ENCODE data around the gene ALPP. TPM values are rescaled to one million over a fixed set of nuclear protein-coding genes. Genes with fewer than 3 reads are reported as not detected.

Gene ALPP
- total and polyA plus RNA-seq, 2 experiments from 2014 or later: not detected

GRCh38 chr2:232341739-232342126 is 36.8 kb upstream of the ALPP start:
- WGBS, 2 experiments (ENCODE audit: low coverage in 1 of 2, low lambda C conversion rate in 2 of 2, missing lambda C conversion rate in 2 of 2): 97 to 98% methylated on average over 4 of the region's 4 CpGs
- no peak for DNase-seq
- Histone ChIP-seq H3K79me2 (ENCODE audit: insufficient read depth) (no peaks in the 10 kb centered on the region), H2AFZ (no peak overlapping the region), H3K9me3 (ENCODE audit: low read depth) (no peaks in the 10 kb centered on the region), H3K4me3 (no peak overlapping the region), H3K9me2 (ENCODE audit: insufficient read depth) (no peaks in the 10 kb centered on the region), H3K27ac (no peak overlapping the region), H4K20me1 (ENCODE audit: insufficient read depth) (no peaks in the 10 kb centered on the region), H3F3A (ENCODE audit: insufficient read depth) (no peaks in the 10 kb centered on the region), H3K27me3 (replicated peaks; ENCODE audit: insufficient read depth) (0 out of 2 replicates have a peak, but pooled peaks cover 5% of the 10 kb centered on the region), H3K4me2 (ENCODE audit: unreplicated experiment) (no peak overlapping the region), H3K36me3 (ENCODE audit: low read depth) (no peaks in the 10 kb centered on the region), H3K4me1 (ENCODE audit: insufficient read depth) (no peaks in the 10 kb centered on the region), H3K9ac (no peak overlapping the region)
- no peak for TF ChIP-seq EZH2phosphoT487 (IDR thresholded peaks at IDR 0.05; ENCODE audit: insufficient read depth, low read depth)
- TF ChIP-seq EZH2 (IDR thresholded peaks at IDR 0.05; ENCODE audit: insufficient read depth, poor library complexity, severe bottlenecking): no peak
- in situ Hi-C loops (cut with MboI): loop anchor here (10.0 kb wide), 1 partner anchor 93 kb away; no protein-coding TSS in a partner anchor

DNA sequence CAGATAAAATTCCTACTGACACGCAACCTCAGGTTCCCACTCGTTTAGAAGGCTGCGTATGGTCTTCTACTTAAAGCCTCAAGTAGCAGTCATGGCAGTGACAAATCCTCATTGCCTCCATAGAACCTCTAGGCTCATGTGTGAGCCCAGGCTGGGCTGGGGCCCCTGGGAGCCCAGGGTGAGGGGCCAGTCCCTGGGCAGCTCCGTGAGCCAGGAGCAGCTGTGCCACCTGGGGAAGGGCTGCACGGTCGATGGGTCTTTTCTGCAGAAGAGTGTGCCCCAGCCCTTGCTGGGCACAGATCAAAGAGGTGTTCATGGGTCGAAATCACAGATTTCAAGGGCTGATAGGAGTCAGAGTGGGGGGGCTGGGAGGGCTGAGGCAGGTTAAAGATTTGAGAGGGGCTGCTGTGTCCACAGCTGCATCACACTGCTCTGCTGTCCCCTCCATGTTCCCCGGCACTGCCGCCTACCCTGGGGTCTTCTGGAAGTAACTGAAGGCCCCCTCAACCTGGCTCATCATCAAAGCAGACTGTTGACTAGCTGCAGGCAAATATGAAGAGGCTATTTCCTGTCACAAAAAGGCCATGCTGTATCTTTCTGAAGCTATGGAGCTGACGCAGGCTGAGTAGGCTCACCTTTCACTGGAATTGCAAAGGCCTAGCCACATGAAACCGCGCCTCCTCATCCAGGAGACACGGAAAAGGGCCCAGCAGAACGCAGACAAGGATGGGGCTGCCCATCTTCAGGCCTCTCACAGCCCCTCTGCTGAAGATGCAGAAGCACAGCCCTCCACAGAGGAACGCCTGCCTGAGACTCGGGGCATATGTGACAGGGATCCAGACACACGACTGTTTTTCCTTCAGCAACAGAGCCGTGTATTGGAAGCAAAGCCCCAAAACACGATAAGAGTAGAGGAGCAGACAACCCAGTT is 35.7 kb upstream of the ALPP start:
- in situ Hi-C loops (cut with MboI): loop anchor here (10.0 kb wide), 1 partner anchor 92 kb away; no protein-coding TSS in a partner anchor

GRCh38 chr2:232343821-232344220 is 34.7 kb upstream of the ALPP start:
- Histone ChIP-seq H3K4me3 (no peak overlapping the region), H3K27ac (no peak overlapping the region), H3K9ac (no peak overlapping the region), H3K4me2 (ENCODE audit: unreplicated experiment) (no peak overlapping the region), H3K4me1 (ENCODE audit: insufficient read depth) (no peaks in the 10 kb centered on the region), H3F3A (ENCODE audit: insufficient read depth) (no peaks in the 10 kb centered on the region), H3K9me3 (ENCODE audit: low read depth) (no peaks in the 10 kb centered on the region), H4K20me1 (ENCODE audit: insufficient read depth) (no peaks in the 10 kb centered on the region), H2AFZ (no peak overlapping the region), H3K9me2 (ENCODE audit: insufficient read depth) (no peaks in the 10 kb centered on the region), H3K36me3 (ENCODE audit: low read depth) (no peaks in the 10 kb centered on the region), H3K27me3 (replicated peaks; ENCODE audit: insufficient read depth) (peaks cover 24% of the 10 kb centered on the region), H3K79me2 (ENCODE audit: insufficient read depth) (no peaks in the 10 kb centered on the region)
- TF ChIP-seq EZH2phosphoT487 (IDR thresholded peaks at IDR 0.05; ENCODE audit: insufficient read depth, low read depth): no peak
- TF ChIP-seq EZH2 (IDR thresholded peaks at IDR 0.05; ENCODE audit: insufficient read depth, poor library complexity, severe bottlenecking): no peak
- DNase-seq: peak; percentile 47
- WGBS, 2 experiments (ENCODE audit: low coverage in 1 of 2, low lambda C conversion rate in 2 of 2, missing lambda C conversion rate in 2 of 2): 28 to 41% methylated on average over 6 of the region's 6 CpGs
- in situ Hi-C loops (cut with MboI): loop anchor here (10.0 kb wide), 1 partner anchor 91 kb away; no protein-coding TSS in a partner anchor

More for the DNA sequence above, 35.7 kb upstream of the ALPP start:
- Histone ChIP-seq H3K4me2 (ENCODE audit: unreplicated experiment) (no peak overlapping the region), H3K4me3 (no peak overlapping the region), H3K4me1 (ENCODE audit: insufficient read depth) (no peaks in the 10 kb centered on the region), H3K9me3 (ENCODE audit: low read depth) (no peaks in the 10 kb centered on the region), H3K27ac (no peak overlapping the region), H3K9me2 (ENCODE audit: insufficient read depth) (no peaks in the 10 kb centered on the region), H3K27me3 (replicated peaks; ENCODE audit: insufficient read depth) (peaks cover 15% of the 10 kb centered on the region), H3K36me3 (ENCODE audit: low read depth) (no peaks in the 10 kb centered on the region), H3K9ac (no peak overlapping the region), H3F3A (ENCODE audit: insufficient read depth) (no peaks in the 10 kb centered on the region), H2AFZ (no peak overlapping the region), H4K20me1 (ENCODE audit: insufficient read depth) (no peaks in the 10 kb centered on the region), H3K79me2 (ENCODE audit: insufficient read depth) (no peaks in the 10 kb centered on the region)
- DNase-seq: no peak
- no peak for TF ChIP-seq EZH2 (IDR thresholded peaks at IDR 0.05; ENCODE audit: insufficient read depth, poor library complexity, severe bottlenecking)
- TF ChIP-seq EZH2phosphoT487 (IDR thresholded peaks at IDR 0.05; ENCODE audit: insufficient read depth, low read depth): no peak
- WGBS, 2 experiments (ENCODE audit: low coverage in 1 of 2, low lambda C conversion rate in 2 of 2, missing lambda C conversion rate in 2 of 2): 50 to 51% methylated on average over 19 of the region's 19 CpGs

GRCh38 chr2:232345251-232345650 is 33.3 kb upstream of the ALPP start:
- TF ChIP-seq EZH2 (IDR thresholded peaks at IDR 0.05; ENCODE audit: insufficient read depth, poor library complexity, severe bottlenecking) (no peak), EZH2phosphoT487 (IDR thresholded peaks at IDR 0.05; ENCODE audit: insufficient read depth, low read depth) (no peak)
- Histone ChIP-seq H3K4me1 (ENCODE audit: insufficient read depth) (no peaks in the 10 kb centered on the region), H3K4me3 (no peak overlapping the region), H3K9me2 (ENCODE audit: insufficient read depth) (no peaks in the 10 kb centered on the region), H3K9me3 (ENCODE audit: low read depth) (no peaks in the 10 kb centered on the region), H3K79me2 (ENCODE audit: insufficient read depth) (no peaks in the 10 kb centered on the region), H3K27me3 (replicated peaks; ENCODE audit: insufficient read depth) (peaks cover 33% of the 10 kb centered on the region), H2AFZ (no peak overlapping the region), H4K20me1 (ENCODE audit: insufficient read depth) (no peaks in the 10 kb centered on the region), H3K4me2 (ENCODE audit: unreplicated experiment) (no peak overlapping the region), H3F3A (ENCODE audit: insufficient read depth) (no peaks in the 10 kb centered on the region), H3K27ac (no peak overlapping the region), H3K9ac (no peak overlapping the region), H3K36me3 (ENCODE audit: low read depth) (no peaks in the 10 kb centered on the region)
- DNase-seq: no peak
- 89% methylated on average over 4 to 8 of the region's 8 CpGs for WGBS, 2 experiments (ENCODE audit: low coverage in 1 of 2, low lambda C conversion rate in 2 of 2, missing lambda C conversion rate in 2 of 2)
- in situ Hi-C loops (cut with MboI): loop anchor here (10.0 kb wide), 1 partner anchor 90 kb away; no protein-coding TSS in a partner anchor

All from GM23248 (cell line).